Progenitor cell of endocrine pancreas (in vitro differentiated cells): ENCODE measurements around the gene CHID1. TPM values are rescaled to one million over a fixed set of nuclear protein-coding genes. Genes with fewer than 3 reads are reported as not detected.

Source experiments
- DNase-seq: peaks from one replicate; pipeline ENCODE4 v3.0.0; 2021; ENCODE audit warnings: low spot score; ENCODE audit not compliant: unreplicated experiment
- H3K27ac Mint-ChIP-seq: 2 replicates; pipeline ENCODE4 v1.8.0; 2021; ENCODE audit warnings: mild to moderate bottlenecking, moderate library complexity, mixed read lengths
- H3K27me3 Mint-ChIP-seq: 2 replicates; pipeline ENCODE4 v1.8.0; 2021; ENCODE audit warnings: mixed read lengths
- H3K36me3 Mint-ChIP-seq: 2 replicates; pipeline ENCODE4 v1.8.0; 2022; ENCODE audit warnings: mixed read lengths; ENCODE audit not compliant: insufficient read depth
- H3K4me1 Mint-ChIP-seq: 2 replicates; pipeline ENCODE4 v1.8.0; 2021; ENCODE audit warnings: low read depth, mixed read lengths
- H3K4me3 Mint-ChIP-seq: 2 replicates; pipeline ENCODE4 v1.8.0; 2021; ENCODE audit warnings: low read depth, mild to moderate bottlenecking, moderate library complexity, mixed read lengths
- H3K9me3 Mint-ChIP-seq: 2 replicates; pipeline ENCODE4 v1.8.0; 2021; ENCODE audit warnings: low read depth, mixed read lengths
- CTCF ChIP-seq: fragments of 200-600 bp; sonication (generic); IDR thresholded peaks from one replicate; pipeline ENCODE4 v1.5.0; 2021; ENCODE audit warnings: antibody characterized with exemption, mild to moderate bottlenecking; ENCODE audit not compliant: unreplicated experiment
- total RNA-seq: library from RNA; stranded (reverse); gene quantifications from 2 replicates; pipeline ENCODE4 v1.2.1, GENCODE V29; 2021

Gene CHID1
- total RNA-seq, 1 donor from 2014 or later, result 87.0 TPM

GRCh38 chr11:836700-837099 is 73.9 kb downstream of the CHID1 start:
- DNase-seq, result no peak
- peaks cover 6% of the 10 kb centered on the region for H3K27me3 Mint-ChIP-seq
- TF ChIP-seq CTCF, result no peak

GRCh38 chr11:836274-836673 is 74.3 kb downstream of the CHID1 start:
- Mint-ChIP-seq H3K27ac (no peak overlapping the region), H3K36me3 (no peaks in the 10 kb centered on the region), H3K4me1 (peaks cover 10% of the 10 kb centered on the region), H3K27me3 (peaks cover 10% of the 10 kb centered on the region), H3K9me3 (no peaks in the 10 kb centered on the region), H3K4me3 (no peak overlapping the region)
- no peak for DNase-seq
- no peak for TF ChIP-seq CTCF

More at GRCh38 chr11:836700-837099, 73.9 kb downstream of the CHID1 start:
- no peak overlapping the region for H3K4me3 Mint-ChIP-seq
- no peaks in the 10 kb centered on the region for H3K36me3 Mint-ChIP-seq
- H3K4me1 Mint-ChIP-seq, result peaks cover 11% of the 10 kb centered on the region
- no peak overlapping the region for H3K27ac Mint-ChIP-seq
- no peaks in the 10 kb centered on the region for H3K9me3 Mint-ChIP-seq

DNA sequence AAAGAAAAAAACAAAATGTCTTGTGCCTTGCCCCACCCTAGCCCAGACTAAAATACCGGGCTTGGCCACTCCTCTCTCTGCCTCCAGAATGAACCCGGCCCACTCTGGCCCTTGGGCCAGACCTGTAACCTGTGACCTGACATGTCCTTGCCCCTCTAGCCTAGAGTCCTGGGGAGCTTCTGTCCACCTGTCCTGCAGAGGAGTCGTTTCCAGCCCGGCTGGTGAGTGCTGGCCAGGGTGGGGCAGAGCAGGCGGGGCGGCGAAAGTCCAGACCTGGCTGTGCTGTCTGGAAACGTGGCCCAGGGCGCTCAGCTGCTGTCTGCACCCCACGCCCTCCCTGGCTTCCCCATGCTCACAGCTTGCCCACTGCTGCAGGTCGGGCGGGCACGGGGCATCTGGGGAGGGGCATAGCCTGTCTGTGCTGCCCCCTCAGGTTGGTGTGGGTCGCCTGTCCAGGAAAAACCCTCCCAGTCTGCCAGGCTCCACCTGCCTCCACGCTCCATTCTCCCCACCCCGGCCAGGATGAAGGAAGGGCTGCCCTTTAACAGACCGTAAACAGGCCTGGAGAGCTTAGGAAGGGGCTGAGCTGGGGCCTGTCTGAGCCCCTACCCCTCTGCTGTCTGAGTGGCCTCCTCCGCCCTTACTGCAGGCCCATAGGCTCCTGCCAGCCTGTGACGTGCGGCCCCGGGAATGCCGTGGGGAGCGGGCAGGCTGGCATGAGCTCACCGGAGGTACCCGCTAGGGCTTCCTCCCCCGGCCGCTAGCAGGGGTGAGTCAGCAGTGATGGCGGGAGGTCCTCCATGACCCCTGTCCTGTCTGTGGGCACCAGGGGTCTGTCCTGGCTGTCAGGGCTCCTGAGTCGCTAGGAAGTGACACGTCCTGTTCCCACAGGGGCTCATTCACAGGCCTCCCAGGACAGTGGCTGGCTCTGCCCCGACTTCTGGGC is 76.0 kb downstream of the CHID1 start:
- Mint-ChIP-seq H3K36me3 (no peaks in the 10 kb centered on the region), H3K27ac (peak overlapping the region; percentile 59), H3K27me3 (peaks cover 14% of the 10 kb centered on the region), H3K4me3 (peak overlapping the region; percentile 68), H3K4me1 (peaks cover 6% of the 10 kb centered on the region), H3K9me3 (no peaks in the 10 kb centered on the region)
- no peak for DNase-seq
- TF ChIP-seq CTCF, result no peak

GRCh38 chr11:833849-834311 is 76.7 kb downstream of the CHID1 start:
- no peak for TF ChIP-seq CTCF
- Mint-ChIP-seq H3K36me3 (no peaks in the 10 kb centered on the region), H3K9me3 (no peaks in the 10 kb centered on the region), H3K27me3 (peaks cover 21% of the 10 kb centered on the region), H3K27ac (peak overlapping the region; percentile 59), H3K4me1 (peaks cover 6% of the 10 kb centered on the region), H3K4me3 (peak overlapping the region; percentile 68)
- DNase-seq, result no peak

- Mint-ChIP-seq H3K36me3 (no peaks in the 10 kb centered on the region), H3K27ac (no peak overlapping the region), H3K4me3 (peak overlapping the region; percentile 68), H3K4me1 (peaks cover 6% of the 10 kb centered on the region), H3K9me3 (no peaks in the 10 kb centered on the region), H3K27me3 (peaks cover 28% of the 10 kb centered on the region)
- no peak for TF ChIP-seq CTCF
- DNase-seq, result peak; percentile 44
These were observed 77.4 kb downstream of the CHID1 start for GRCh38 chr11:833114-833791.
